HepG2 (cell line): ENCODE results near the gene RASSF4.

Experiments used
- GABPA ChIP-seq, 2 experiments: IDR thresholded peaks; 2 replicates each; pipeline ENCODE4 v1.6.1; 2011 to 2016; ENCODE audit warnings: low read depth in 2 of 2, low read length in 1 of 2, missing biosample characterization in 1 of 2, missing genetic modification characterization in 1 of 2
- GATAD1 ChIP-seq: IDR thresholded peaks from 2 replicates; pipeline ENCODE4 v1.6.1; 2016; ENCODE audit warnings: missing genetic modification reagents, missing compliant biosample characterization
- MAX ChIP-seq: IDR thresholded peaks from 2 replicates; pipeline ENCODE4 v1.6.1; 2012; ENCODE audit warnings: inconsistent platforms
- NKX3-1 ChIP-seq: sonication (generic); formaldehyde crosslinking; IDR thresholded peaks from 2 replicates; pipeline ENCODE4 v1.5.0; 2020; ENCODE audit warnings: missing genetic modification reagents
- NR2C2 ChIP-seq: sonication (generic); formaldehyde crosslinking; IDR thresholded peaks from 2 replicates; pipeline ENCODE4 v1.4.0; 2020; ENCODE audit warnings: missing genetic modification reagents, mild to moderate bottlenecking, moderate library complexity, borderline replicate concordance
- POLR2AphosphoS5 ChIP-seq: IDR thresholded peaks from 2 replicates; pipeline ENCODE4 v1.6.1; 2012; ENCODE audit warnings: low read depth, low read length
- RARA ChIP-seq: IDR thresholded peaks from 2 replicates; pipeline ENCODE4 v1.6.1; 2016; ENCODE audit warnings: missing genetic modification reagents, missing compliant biosample characterization
- RFX3 ChIP-seq: IDR thresholded peaks from 2 replicates; pipeline ENCODE4 v1.6.1; 2016; ENCODE audit warnings: missing biosample characterization, missing genetic modification reagents
- SETDB1 ChIP-seq: sonication (generic); formaldehyde crosslinking; IDR thresholded peaks from 2 replicates; pipeline ENCODE4 v1.5.1; 2020; ENCODE audit warnings: missing genetic modification reagents, mild to moderate bottlenecking, borderline replicate concordance
- SNRNP70 ChIP-seq: fragments of 200-400 bp; formaldehyde crosslinking; IDR thresholded peaks from 2 replicates; pipeline ENCODE4 v1.6.1; 2017; ENCODE audit warnings: mild to moderate bottlenecking, low read depth, low read length, moderate library complexity
- ZBTB7A ChIP-seq: sonication (generic); formaldehyde crosslinking; IDR thresholded peaks from 2 replicates; pipeline ENCODE4 v1.8.0; 2022; ENCODE audit warnings: mild to moderate bottlenecking, missing genetic modification reagents
- ZNF12 ChIP-seq: sonication (generic); formaldehyde crosslinking; IDR thresholded peaks from 2 replicates; pipeline ENCODE4 v1.5.0; 2020; ENCODE audit warnings: missing genetic modification reagents
- ZNF607 ChIP-seq: sonication (generic); formaldehyde crosslinking; IDR thresholded peaks from 2 replicates; pipeline ENCODE4 v1.5.1; 2020; ENCODE audit warnings: missing genetic modification reagents, mild to moderate bottlenecking, borderline replicate concordance

GRCh38 chr10:44923611-44924010, 36.0 kb upstream of the RASSF4 start:
- TF ChIP-seq POLR2AphosphoS5 (no peak), RARA (no peak), SETDB1 (no peak), ZNF607 (no peak), NR2C2 (CRISPR knock-in tag) (no peak), NKX3-1 (CRISPR knock-in tag) (no peak), RFX3 (no peak), GATAD1 (CRISPR knock-in tag) (no peak), MAX (no peak), GABPA (IDR thresholded peaks at IDR 0.05; ENCODE audit: low read depth, low read length) (no peak), GABPA (CRISPR knock-in tag; IDR thresholded peaks at IDR 0.05; ENCODE audit: low read depth) (no peak), ZNF12 (no peak), ZBTB7A (CRISPR knock-in tag) (no peak), SNRNP70 (no peak)
